Stomach smooth muscle (tissue), 2 donors: ENCODE results near the gene ACSL3.
"Not testable (repeated sequence)": the region's sequence is repeated elsewhere in the genome, so short reads cannot be mapped to it uniquely, and the experiment has no call there.

Experiments
- H3K27ac ChIP-seq: one replicate; pipeline ENCODE4 v1.7.0; 2013; ENCODE audit warnings: mild to moderate bottlenecking, low read length, inconsistent platforms
- H3K27me3 ChIP-seq, 2 donors: one replicate each; pipeline ENCODE4 v1.7.0; 2013; ENCODE audit warnings: low read length in 2 of 2; ENCODE audit not compliant: insufficient read depth in 2 of 2, control insufficient read depth in 1 of 2
- H3K36me3 ChIP-seq, 2 donors: one replicate each; pipeline ENCODE4 v1.7.0; 2013; ENCODE audit warnings: low read length in 2 of 2; ENCODE audit not compliant: control insufficient read depth in 2 of 2, insufficient read depth in 2 of 2
- H3K4me1 ChIP-seq: one replicate; pipeline ENCODE4 v1.7.0; 2013; ENCODE audit warnings: low read length; ENCODE audit not compliant: control insufficient read depth, insufficient read depth
- H3K4me3 ChIP-seq, 2 donors: one replicate each; pipeline ENCODE4 v1.7.0; 2013; ENCODE audit warnings: low read length in 2 of 2
- H3K9ac ChIP-seq, 2 donors: one replicate each; pipeline ENCODE4 v1.7.0; 2013; ENCODE audit warnings: low read length in 2 of 2, mild to moderate bottlenecking in 1 of 2
- H3K9me3 ChIP-seq, 2 donors: one replicate each; pipeline ENCODE4 v1.7.0; 2013; ENCODE audit warnings: low read length in 2 of 2; ENCODE audit not compliant: control insufficient read depth in 2 of 2
- donor health status: healthy.
- donor health status: Pancreatic carcinoma.

The ACSL3 gene

DNA sequence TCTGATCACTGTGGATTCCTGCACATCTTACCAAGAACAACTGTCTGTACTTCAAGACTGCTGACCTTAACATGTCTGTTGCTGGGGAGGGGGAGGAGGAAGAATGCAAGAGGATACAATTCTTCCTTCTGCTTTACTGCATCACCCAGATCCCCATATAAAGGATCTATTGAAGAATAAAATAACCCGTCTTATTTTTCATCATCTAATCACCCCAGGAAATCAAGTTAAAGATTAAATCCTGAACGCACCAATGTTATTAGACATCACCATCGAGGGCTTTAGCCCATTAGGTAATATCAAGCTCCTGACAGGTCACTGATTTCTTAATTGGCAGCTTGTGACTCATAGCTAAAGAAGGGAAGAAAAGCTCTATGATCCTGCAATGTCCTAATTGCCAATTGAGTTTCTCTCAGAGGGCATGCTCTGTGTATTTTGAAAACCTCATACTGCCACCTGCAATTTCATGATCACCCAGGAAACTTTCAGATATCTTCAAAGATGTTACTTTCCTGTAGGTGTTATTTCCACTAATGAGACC is 115.8 kb downstream of the ACSL3 start:
- H3K36me3 ChIP-seq, result no peaks in the 10 kb centered on the region

DNA sequence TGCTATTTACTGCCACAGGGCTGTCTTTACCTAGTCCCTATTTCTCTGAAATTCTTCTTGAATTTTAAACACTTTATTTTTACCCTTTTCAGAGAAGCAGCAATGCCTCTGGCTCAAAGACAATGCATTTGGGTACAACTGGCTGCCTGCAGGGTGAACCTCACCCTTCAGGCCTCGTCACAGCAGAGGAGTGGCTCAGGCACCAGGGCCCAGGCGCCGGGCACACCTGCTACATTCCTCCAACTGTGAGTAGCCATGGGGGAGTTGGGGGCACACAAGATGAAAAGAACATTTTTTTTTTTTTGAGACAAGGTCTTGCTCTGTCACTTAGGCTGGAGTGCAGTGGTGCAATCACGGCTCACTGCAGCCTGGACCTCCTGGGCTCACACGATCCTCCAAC is 116.3 kb downstream of the ACSL3 start:
- H3K4me3 ChIP-seq, result no peak overlapping the region
- no peaks in the 10 kb centered on the region for H3K27me3 ChIP-seq

More for the DNA sequence above, 115.8 kb downstream of the ACSL3 start:
- Histone ChIP-seq H3K27ac (no peak overlapping the region), H3K4me1 (peaks cover 8% of the 10 kb centered on the region), H3K9me3 (no peaks in the 10 kb centered on the region), H3K4me3 (no peak overlapping the region), H3K9ac (no peak overlapping the region), H3K27me3 (no peaks in the 10 kb centered on the region)

GRCh38 chr2:222978850-222979249 is 118.0 kb downstream of the ACSL3 start:
- H3K9me3 ChIP-seq, result no peaks in the 10 kb centered on the region
- H3K4me1 ChIP-seq, result peaks cover 4% of the 10 kb centered on the region
- H3K27ac ChIP-seq, result no peak overlapping the region
- H3K27me3 ChIP-seq, result no peaks in the 10 kb centered on the region
- no peak overlapping the region for H3K9ac ChIP-seq
- no peak overlapping the region for H3K4me3 ChIP-seq
- no peaks in the 10 kb centered on the region for H3K36me3 ChIP-seq

More for the DNA sequence above, 116.3 kb downstream of the ACSL3 start:
- H3K36me3 ChIP-seq, result no peaks in the 10 kb centered on the region
- H3K9me3 ChIP-seq, result no peaks in the 10 kb centered on the region
- H3K4me1 ChIP-seq, result peaks cover 5% of the 10 kb centered on the region
- no peak overlapping the region for H3K9ac ChIP-seq
- no peak overlapping the region for H3K27ac ChIP-seq

- no peak overlapping the region for H3K4me3 ChIP-seq
- no peaks in the 10 kb centered on the region for H3K27me3 ChIP-seq
Observed at GRCh38 chr2:222979484-222979883, 118.6 kb downstream of the ACSL3 start.

DNA sequence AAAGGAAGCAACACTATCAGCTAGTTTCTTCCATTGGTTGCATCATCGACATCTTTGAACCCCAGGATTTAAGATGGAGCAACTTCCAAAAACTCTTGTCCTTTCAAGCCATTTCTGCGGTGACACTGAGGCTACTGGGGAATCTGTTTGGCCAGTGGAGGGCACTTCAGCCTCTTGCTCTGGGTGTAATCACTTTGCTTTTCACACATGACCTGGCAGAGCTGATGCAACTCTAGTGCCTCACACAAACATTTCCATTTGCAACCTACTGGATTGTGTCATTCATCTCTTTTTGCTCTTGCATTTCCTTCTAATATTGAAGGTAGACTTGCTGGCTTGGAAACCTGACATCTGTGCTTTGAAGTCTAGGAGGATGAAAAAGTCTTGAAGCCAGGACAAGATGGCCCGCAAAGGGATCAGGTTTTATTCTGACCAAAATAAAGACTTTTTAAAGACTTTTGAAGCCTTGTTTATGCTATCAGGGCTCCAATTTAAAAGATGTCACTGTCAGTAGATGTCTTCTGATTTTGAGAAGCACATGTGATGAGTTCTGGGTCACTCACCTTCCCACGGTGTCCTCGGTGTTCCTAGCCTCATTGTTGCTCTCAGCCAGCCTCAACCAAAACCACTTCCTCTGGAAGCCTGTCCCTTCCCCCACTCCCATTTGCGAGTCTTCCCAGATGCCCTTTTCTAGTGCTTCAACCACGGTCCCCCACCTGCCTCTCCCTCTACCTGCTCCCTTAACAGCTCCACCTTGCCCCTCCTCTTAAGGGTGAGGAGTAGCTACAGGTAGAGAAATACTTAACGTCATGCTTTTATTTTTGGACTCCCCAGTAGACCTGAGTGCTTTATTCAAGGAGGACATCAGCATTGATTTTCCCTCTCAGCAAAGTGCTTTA is 121.4 kb downstream of the ACSL3 start:
- H3K4me3 ChIP-seq, result no peak overlapping the region
- peaks cover 12% of the 10 kb centered on the region for H3K4me1 ChIP-seq
- H3K27me3 ChIP-seq, result no peaks in the 10 kb centered on the region
- no peaks in the 10 kb centered on the region for H3K36me3 ChIP-seq
- H3K9ac ChIP-seq, result no peak overlapping the region
- no peaks in the 10 kb centered on the region for H3K9me3 ChIP-seq
- H3K27ac ChIP-seq, result no peak overlapping the region

More at GRCh38 chr2:222979484-222979883, 118.6 kb downstream of the ACSL3 start:
- no peak overlapping the region for H3K9ac ChIP-seq
- no peaks in the 10 kb centered on the region for H3K9me3 ChIP-seq
- no peak overlapping the region for H3K27ac ChIP-seq
- peaks cover 4% of the 10 kb centered on the region for H3K4me1 ChIP-seq
- H3K36me3 ChIP-seq, result no peaks in the 10 kb centered on the region

DNA sequence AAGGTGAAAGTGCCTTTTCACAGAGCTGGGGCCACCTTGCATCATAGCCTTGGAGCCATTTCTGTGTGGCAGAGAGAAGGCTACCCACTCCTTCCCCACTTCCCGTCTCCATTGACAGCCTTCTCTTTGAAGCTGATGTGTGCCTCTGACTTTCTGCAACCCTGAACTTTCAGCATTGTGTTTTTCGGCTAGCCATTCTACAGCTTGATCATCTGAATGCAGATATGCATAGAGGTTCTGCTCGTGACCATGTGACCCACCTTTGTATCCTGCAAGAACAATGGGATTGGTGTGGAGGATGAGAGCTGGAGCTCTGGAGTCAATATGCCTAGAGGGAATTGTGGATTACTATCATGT is 122.1 kb downstream of the ACSL3 start:
- Histone ChIP-seq H3K27me3 (no peaks in the 10 kb centered on the region), H3K9ac (no peak overlapping the region), H3K27ac (no peak overlapping the region), H3K36me3 (no peaks in the 10 kb centered on the region), H3K4me1 (peaks cover 12% of the 10 kb centered on the region), H3K4me3 (no peak overlapping the region), H3K9me3 (no peaks in the 10 kb centered on the region)

- Histone ChIP-seq H3K27ac (no peak overlapping the region), H3K4me3 (no peak overlapping the region), H3K36me3 (no peaks in the 10 kb centered on the region), H3K9ac (no peak overlapping the region), H3K4me1 (peaks cover 12% of the 10 kb centered on the region), H3K27me3 (no peaks in the 10 kb centered on the region), H3K9me3 (no peaks in the 10 kb centered on the region)
Observed at GRCh38 chr2:222984908-222985307, 124.1 kb downstream of the ACSL3 start.

DNA sequence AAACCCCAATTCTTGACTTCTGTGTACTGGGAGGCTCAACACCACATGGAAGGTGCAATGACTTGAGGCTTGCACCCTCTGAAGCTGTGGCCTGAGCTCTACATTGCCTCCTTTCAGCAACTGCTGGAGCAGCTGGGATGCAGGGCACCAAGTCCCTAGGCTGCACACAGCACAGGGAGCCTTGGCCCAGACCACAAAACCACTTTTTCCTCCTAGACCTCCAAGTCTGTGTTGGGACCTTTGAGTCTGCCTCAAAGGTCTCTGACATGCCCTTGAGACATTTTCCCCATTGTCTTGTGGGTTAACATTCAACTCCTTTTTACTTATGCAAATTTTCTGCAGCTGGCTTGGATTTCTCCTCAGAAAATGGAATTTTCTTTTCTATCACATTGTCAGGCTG is 128.6 kb downstream of the ACSL3 start:
- Histone ChIP-seq H3K4me3 (no peak overlapping the region), H3K27me3 (no peaks in the 10 kb centered on the region), H3K36me3 (no peaks in the 10 kb centered on the region), H3K4me1 (peaks cover 18% of the 10 kb centered on the region), H3K9me3 (no peaks in the 10 kb centered on the region), H3K27ac (no peak overlapping the region), H3K9ac (no peak overlapping the region)

DNA sequence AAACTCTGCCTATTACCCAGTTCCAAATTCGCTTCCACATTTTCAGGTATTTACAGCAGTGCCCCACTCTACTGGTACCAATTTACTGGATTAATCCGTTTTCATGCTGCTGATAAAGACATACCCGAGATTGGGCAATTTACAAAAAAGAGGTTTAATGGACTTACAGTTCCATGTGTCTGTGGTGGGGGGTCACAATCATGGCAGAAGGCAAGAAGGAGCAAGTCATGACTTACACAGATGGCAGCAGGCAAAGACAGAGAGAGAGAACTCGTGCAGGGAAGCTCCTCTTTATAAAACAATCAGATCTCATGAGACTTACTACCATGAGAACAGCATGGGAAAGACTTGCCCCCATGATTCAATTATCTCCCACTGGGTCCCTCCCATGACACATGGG is 129.4 kb downstream of the ACSL3 start:
- H3K4me3 ChIP-seq, H3K9ac ChIP-seq, H3K9me3 ChIP-seq, H3K27me3 ChIP-seq, H3K27ac ChIP-seq, H3K36me3 ChIP-seq: not testable (repeated sequence)
- peaks cover 23% of the 10 kb centered on the region for H3K4me1 ChIP-seq

DNA sequence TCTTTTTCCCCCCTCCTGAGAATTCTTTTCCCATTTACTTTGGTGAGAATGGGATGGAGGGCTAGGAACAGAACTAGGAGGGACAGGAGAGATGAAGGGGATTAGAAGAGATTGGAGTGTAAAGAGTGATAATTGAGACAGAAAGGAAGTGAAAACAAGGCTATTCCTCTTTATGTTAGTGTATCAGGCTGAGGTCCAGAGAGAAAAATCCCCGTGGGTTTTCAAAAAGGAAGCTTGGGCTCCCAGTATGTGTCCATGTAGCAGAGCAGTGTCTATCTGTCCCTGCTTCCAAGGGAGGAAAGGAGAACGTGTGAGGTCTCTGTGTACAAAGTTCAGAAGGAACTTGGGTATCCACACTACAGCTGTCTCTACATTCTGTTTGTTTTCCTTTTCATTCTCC is 131.3 kb downstream of the ACSL3 start:
- Histone ChIP-seq H3K9me3 (no peaks in the 10 kb centered on the region), H3K9ac (no peak overlapping the region), H3K4me1 (peaks cover 16% of the 10 kb centered on the region), H3K27ac (no peak overlapping the region), H3K27me3 (no peaks in the 10 kb centered on the region), H3K36me3 (no peaks in the 10 kb centered on the region), H3K4me3 (no peak overlapping the region)
